ENCODE measurements around the gene CASS4.

DNA sequence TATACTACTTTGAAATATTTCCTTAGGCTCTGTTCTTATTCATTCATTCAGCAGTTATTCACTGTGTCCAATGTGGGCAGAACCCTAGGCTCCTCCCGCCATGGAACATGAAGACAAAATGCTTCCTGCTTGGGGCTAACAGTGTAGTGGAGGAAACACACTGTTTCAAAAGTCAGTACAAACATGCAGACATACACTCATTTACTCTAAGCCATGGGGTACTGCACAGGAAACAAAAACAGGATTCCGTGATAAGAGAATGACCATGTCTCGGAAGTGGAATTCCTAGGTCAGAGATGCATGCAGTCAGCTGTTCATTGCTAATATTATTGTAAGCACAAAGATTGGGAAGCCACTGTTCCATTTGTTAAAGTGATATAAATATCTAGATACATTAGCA is 94.0 kb downstream of the CASS4 start:
- TF ChIP-seq, protein P1, sequence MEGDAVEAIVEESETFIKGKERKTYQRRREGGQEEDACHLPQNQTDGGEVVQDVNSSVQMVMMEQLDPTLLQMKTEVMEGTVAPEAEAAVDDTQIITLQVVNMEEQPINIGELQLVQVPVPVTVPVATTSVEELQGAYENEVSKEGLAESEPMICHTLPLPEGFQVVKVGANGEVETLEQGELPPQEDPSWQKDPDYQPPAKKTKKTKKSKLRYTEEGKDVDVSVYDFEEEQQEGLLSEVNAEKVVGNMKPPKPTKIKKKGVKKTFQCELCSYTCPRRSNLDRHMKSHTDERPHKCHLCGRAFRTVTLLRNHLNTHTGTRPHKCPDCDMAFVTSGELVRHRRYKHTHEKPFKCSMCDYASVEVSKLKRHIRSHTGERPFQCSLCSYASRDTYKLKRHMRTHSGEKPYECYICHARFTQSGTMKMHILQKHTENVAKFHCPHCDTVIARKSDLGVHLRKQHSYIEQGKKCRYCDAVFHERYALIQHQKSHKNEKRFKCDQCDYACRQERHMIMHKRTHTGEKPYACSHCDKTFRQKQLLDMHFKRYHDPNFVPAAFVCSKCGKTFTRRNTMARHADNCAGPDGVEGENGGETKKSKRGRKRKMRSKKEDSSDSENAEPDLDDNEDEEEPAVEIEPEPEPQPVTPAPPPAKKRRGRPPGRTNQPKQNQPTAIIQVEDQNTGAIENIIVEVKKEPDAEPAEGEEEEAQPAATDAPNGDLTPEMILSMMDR (conservative IDR thresholded peaks at IDR 0.05; ENCODE audit: low read length) = no peak
- no peak for TF ChIP-seq EZH2phosphoT487 (IDR thresholded peaks at IDR 0.05; ENCODE audit: borderline replicate concordance)
